Psoas muscle (tissue), 8 donors: Measurements from ENCODE around the gene C19orf44. TPM values are rescaled to one million over a fixed set of nuclear protein-coding genes. Genes with fewer than 3 reads are reported as not detected.

Experiments
- ATAC-seq, 4 donors: fragments of 200-7000 bp; cut with Tn5 transposase; one replicate each; pipeline ENCODE4 v1.9.1; 2020; ENCODE audit warnings: moderate library complexity in 3 of 4, mild to moderate bottlenecking in 2 of 4
- DNase-seq, 2 donors: peaks; one replicate each; pipeline ENCODE4 v3.0.0-alpha.2; 2020
- H3K27ac ChIP-seq: fragments of 200-600 bp; one replicate; pipeline ENCODE4 v1.8.0; 2022
- H3K27me3 ChIP-seq, 3 donors: fragments of 200-600 bp in 1 of 3; one replicate each; pipeline versions ENCODE4 v1.6.1 to v1.8.0; 2013 to 2022; ENCODE audit warnings: low read length in 2 of 3, mild to moderate bottlenecking in 2 of 3, moderate library complexity in 1 of 3; ENCODE audit not compliant: insufficient read depth in 3 of 3
- H3K36me3 ChIP-seq, 2 donors: fragments of 200-600 bp in 1 of 2; one replicate each; pipeline versions ENCODE4 v1.6.1 to v1.8.0; 2013 to 2022; ENCODE audit warnings: low read depth in 1 of 2, mild to moderate bottlenecking in 1 of 2, moderate library complexity in 1 of 2; ENCODE audit not compliant: insufficient read depth in 1 of 2
- H3K4me1 ChIP-seq: fragments of 200-600 bp; one replicate; pipeline ENCODE4 v1.8.0; 2022
- H3K4me3 ChIP-seq: fragments of 200-600 bp; one replicate; pipeline ENCODE4 v1.8.0; 2022; ENCODE audit warnings: mild to moderate bottlenecking
- H3K9me3 ChIP-seq: fragments of 200-600 bp; one replicate; pipeline ENCODE4 v1.8.0; 2022
- WGBS, 3 donors: extraction: QIAGEN DNeasy Blood & Tissue Kit; methylation state at CpG; one replicate each; pipeline versions ENCODE4 v1.1.6 to v1.1.7; 2013; 5-methylcytosine and 5-hydroxymethylcytosine counted together
- intact Hi-C, 2 donors: fragments of 100-400 bp; cut with DNase I; formaldehyde crosslinking; loops; one replicate each; pipeline versions ENCODE4 v1.11.0 to v1.14.2; 2022
- polyA plus RNA-seq, 3 donors: library from polyadenylated mRNA; stranded (reverse); fragments of 200-250 nt; gene quantifications; one replicate each; pipeline ENCODE4 v1.2.3, GENCODE V29; 2013
- total RNA-seq, 4 donors: library from RNA; stranded (reverse); fragmentation: NEBNext Ultra II Directional in 2 of 4; extraction: Animal tissue kit (Norgen Biotek cat#: 25700) in 2 of 4; gene quantifications; one replicate each; pipeline versions ENCODE4 v1.2.1 to v1.2.4, GENCODE V29; 2021 to 2023
- TF ChIP-seq, protein P1 (sequence below): fragments of 200-600 bp; IDR thresholded peaks from one replicate; pipeline ENCODE4 v1.8.0; 2022; ENCODE audit warnings: antibody characterized with exemption
- donor health status: healthy with polysubstance abuse.
- donor health status: DM: no; HTN: no; CAD: no; lungs with moderate emphysema.
- donor health status: Bipolar disorder and iron deficiency.
- donor health status: healthy.
- donor health status: DM: yes; HTN: yes; CAD: no.
- donor health status: DM: no; HTN: no; CAD: no.
- donor health status: DM: no; HTN: no; CAD: no.
- donor health status: DM: yes; HTN: yes; CAD: no.

Gene C19orf44
- total and polyA plus RNA-seq, 7 donors = 3.8 to 7.4 (median 5.7) TPM

DNA sequence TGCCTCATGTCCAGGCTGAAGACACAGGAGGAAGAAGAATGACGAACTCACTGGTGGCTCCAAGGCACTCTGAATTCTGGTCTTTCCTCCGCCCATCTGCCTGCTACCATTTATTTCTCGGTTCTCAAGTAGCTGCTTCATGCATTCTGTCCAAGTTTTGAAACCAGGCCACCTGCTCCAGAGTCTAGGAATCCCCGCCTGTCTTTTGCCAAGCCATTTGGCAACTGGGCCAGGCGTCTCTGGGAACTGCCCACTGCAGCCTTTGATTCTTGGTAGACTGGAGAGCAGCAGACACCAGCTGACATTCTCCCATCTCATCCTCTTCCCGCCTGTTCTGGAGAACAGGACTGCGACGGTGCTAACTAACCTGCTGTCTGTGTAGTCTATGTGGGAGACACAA, 65.2 kb downstream of the C19orf44 start:
- DNase-seq (peak in 1 of 2 donors; percentile 80), ATAC-seq (peak; percentile 85 to 95 (median 92))
- Histone ChIP-seq H3K4me1 (peaks cover 16% of the 10 kb centered on the region), H3K27me3 (no peaks in the 10 kb centered on the region), H3K27ac (peak overlapping the region; percentile 74), H3K9me3 (no peaks in the 10 kb centered on the region), H3K4me3 (no peak overlapping the region), H3K36me3 (peaks cover 0 to 75% of the 10 kb centered on the region in 2 donors)
- WGBS, 3 donors = 26 to 43% (median 30%) methylated on average over 8 of the region's 8 CpGs
- TF ChIP-seq, protein P1, sequence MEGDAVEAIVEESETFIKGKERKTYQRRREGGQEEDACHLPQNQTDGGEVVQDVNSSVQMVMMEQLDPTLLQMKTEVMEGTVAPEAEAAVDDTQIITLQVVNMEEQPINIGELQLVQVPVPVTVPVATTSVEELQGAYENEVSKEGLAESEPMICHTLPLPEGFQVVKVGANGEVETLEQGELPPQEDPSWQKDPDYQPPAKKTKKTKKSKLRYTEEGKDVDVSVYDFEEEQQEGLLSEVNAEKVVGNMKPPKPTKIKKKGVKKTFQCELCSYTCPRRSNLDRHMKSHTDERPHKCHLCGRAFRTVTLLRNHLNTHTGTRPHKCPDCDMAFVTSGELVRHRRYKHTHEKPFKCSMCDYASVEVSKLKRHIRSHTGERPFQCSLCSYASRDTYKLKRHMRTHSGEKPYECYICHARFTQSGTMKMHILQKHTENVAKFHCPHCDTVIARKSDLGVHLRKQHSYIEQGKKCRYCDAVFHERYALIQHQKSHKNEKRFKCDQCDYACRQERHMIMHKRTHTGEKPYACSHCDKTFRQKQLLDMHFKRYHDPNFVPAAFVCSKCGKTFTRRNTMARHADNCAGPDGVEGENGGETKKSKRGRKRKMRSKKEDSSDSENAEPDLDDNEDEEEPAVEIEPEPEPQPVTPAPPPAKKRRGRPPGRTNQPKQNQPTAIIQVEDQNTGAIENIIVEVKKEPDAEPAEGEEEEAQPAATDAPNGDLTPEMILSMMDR = no peak
- intact Hi-C loops = no loop called here

GRCh38 chr19:16562608-16563025, 66.4 kb downstream of the C19orf44 start:
- no peak overlapping the region for H3K27ac ChIP-seq
- ATAC-seq = no peak
- TF ChIP-seq, protein P1 = no peak
- intact Hi-C loops = no loop called here
- no peak overlapping the region for H3K4me3 ChIP-seq
- no peaks in the 10 kb centered on the region for H3K27me3 ChIP-seq
- no peaks in the 10 kb centered on the region for H3K9me3 ChIP-seq
- WGBS, 3 donors = 93 to 96% (median 94%) methylated on average over 6 of the region's 6 CpGs
- peaks cover 16% of the 10 kb centered on the region for H3K4me1 ChIP-seq
- DNase-seq = no peak
- peaks cover 0 to 80% of the 10 kb centered on the region in 2 donors for H3K36me3 ChIP-seq

DNA sequence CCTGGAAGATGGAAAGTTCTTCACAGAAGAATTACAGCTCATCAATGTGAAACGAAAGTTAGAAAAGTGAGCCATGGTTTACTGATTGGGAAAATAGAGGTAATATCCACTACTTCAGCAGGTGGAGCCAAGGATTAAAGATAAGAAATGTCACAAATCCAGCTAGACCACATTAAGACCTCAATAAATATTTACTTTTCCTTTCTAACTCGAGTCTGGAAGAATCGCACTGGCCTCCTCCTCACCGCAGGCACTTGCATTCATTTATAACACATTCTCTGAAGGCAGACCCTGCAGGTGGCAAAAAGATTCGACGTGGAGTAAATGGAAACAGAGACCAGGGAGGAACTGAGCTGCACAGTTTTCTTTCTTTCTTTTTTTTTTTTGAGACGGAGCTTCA, 68.6 kb downstream of the C19orf44 start:
- no peak overlapping the region for H3K4me3 ChIP-seq
- peaks cover 16% of the 10 kb centered on the region for H3K4me1 ChIP-seq
- ATAC-seq (no peak), DNase-seq (no peak)
- peaks cover 0 to 82% of the 10 kb centered on the region in 2 donors for H3K36me3 ChIP-seq
- no peaks in the 10 kb centered on the region for H3K9me3 ChIP-seq
- H3K27ac ChIP-seq = no peak overlapping the region
- TF ChIP-seq, protein P1 = no peak
- WGBS, 3 donors = 91 to 95% (median 92%) methylated on average over 7 of the region's 7 CpGs
- H3K27me3 ChIP-seq = no peaks in the 10 kb centered on the region
- intact Hi-C loops = no loop called here

GRCh38 chr19:16566161-16566560, 70.0 kb downstream of the C19orf44 start:
- H3K36me3 ChIP-seq = peaks cover 0 to 79% of the 10 kb centered on the region in 2 donors
- no peak for ATAC-seq
- peaks cover 20% of the 10 kb centered on the region for H3K4me1 ChIP-seq
- no peak for DNase-seq
- H3K4me3 ChIP-seq = no peak overlapping the region
- 76 to 89% (median 79%) methylated on average over 10 of the region's 10 CpGs for WGBS, 3 donors
- H3K27ac ChIP-seq = peak overlapping the region; percentile 12
- TF ChIP-seq, protein P1 = no peak
- no peaks in the 10 kb centered on the region for H3K9me3 ChIP-seq
- intact Hi-C loops = no loop called here
- no peaks in the 10 kb centered on the region for H3K27me3 ChIP-seq

GRCh38 chr19:16566702-16567101, 70.5 kb downstream of the C19orf44 start:
- Histone ChIP-seq H3K4me3 (no peak overlapping the region), H3K9me3 (no peaks in the 10 kb centered on the region), H3K36me3 (peaks cover 0 to 79% of the 10 kb centered on the region in 2 donors), H3K4me1 (peaks cover 19% of the 10 kb centered on the region), H3K27me3 (no peaks in the 10 kb centered on the region), H3K27ac (peak overlapping the region; percentile 12)
- no peak for ATAC-seq
- TF ChIP-seq, protein P1 = no peak
- 92 to 96% (median 93%) methylated on average over 5 of the region's 5 CpGs for WGBS, 3 donors
- no peak for DNase-seq
- intact Hi-C loops = no loop called here
